ENCODE data around the gene SEH1L.
"Not testable (repeated sequence)": the region's sequence is repeated elsewhere in the genome, so short reads cannot be mapped to it uniquely, and the experiment has no call there.

Gene SEH1L

DNA sequence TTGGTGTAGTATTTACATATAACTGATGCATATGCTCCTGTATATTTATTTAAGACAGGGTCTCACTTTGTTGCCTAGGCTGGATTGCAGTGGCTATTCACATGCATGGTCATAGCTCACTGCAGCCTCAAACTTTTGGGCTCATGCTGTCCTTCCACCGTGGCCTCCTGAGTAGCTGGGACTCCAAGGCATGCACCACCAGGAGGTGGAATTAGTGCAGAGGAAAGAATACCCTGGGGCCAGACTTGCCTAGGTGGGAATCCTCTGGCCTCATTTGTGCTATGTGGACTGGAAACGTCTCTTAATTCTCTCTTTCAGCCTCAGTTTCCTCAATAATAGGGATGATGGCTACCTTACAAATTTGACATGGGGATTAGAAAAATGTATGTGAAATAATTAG is 45.6 kb downstream of the SEH1L start:
- H3K27ac ChIP-seq: no peak overlapping the region
- DNase-seq (ENCODE audit: low read depth, low spot score): no peak

DNA sequence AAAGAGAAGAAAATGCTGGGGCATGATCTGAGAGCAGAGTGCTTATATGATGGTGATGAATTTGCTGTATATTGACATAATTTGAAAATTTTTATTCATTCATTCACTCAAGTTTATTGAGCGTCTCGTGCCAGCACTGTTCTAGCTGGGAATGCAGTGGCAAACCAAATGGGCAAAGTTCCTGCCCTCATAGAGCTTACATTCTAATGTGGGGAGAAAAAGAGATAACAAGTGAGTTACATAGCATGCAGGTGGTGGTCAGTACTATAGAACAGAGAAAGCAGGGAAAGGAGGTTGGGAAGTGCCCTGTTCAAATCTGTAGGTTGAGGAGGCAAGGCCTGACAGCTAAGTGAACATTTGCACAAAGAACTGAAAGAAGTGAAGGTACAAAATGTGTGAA is 47.6 kb downstream of the SEH1L start:
- no peak for DNase-seq (ENCODE audit: low read depth, low spot score)
- H3K27ac ChIP-seq: no peak overlapping the region

DNA sequence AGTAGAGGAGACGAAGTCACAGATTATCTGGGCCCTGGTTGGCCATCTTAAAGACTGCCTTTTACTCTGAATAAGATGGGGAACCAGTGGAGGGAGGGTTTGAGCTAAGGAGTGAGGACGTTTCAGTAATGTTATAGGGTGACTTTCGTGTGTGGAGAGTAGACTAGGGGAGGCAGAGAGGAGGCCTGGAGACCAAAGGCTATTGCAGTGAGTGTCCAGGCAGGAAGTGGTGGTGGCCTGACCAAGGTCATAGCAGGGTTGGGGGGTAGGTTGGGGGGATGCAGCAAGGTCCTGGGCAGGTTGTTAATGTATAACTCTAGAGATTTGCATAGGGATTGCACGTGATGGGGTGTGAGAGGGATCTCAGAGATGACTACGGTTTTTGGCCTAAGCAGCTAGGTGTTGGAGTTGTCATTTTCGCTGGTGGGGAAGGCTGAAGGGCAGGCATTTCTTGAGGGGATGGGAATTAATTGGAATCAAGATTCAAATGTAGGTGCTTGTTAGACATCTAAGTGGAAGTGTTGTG is 48.2 kb downstream of the SEH1L start:
- H3K27ac ChIP-seq: no peak overlapping the region
- no peak for DNase-seq (ENCODE audit: low read depth, low spot score)

DNA sequence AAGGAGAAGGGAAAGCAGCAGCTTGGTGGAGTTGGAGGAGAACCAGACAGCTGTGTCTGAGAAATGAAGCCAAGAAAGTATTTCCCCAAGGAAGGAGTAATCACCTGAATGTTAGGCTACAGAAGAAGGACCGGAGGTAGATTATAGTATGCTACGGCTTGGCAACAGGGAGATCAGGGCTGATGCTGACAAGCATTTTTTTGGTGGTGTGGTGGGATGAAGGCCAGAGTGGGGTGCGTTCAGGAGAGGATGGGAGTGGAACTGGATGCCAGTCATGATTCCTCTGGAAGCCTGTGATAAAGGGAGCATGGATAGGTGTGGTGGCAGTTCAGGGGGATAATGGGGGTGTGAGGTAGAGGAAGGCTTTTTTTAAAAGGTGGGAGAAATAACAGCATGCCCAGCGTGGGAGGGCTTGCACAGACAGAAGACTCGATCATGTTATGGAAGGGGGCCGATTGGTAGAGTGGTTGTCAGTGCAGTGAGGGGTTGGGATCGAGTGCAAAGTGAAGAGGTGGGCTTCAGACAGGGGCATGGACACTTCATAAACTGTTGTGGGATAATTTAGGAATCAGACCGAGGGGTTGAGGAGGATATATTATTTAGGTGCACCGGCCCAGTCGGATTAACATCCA is 49.0 kb downstream of the SEH1L start:
- DNase-seq (ENCODE audit: low read depth, low spot score): no peak
- H3K27ac ChIP-seq: no peak overlapping the region

DNA sequence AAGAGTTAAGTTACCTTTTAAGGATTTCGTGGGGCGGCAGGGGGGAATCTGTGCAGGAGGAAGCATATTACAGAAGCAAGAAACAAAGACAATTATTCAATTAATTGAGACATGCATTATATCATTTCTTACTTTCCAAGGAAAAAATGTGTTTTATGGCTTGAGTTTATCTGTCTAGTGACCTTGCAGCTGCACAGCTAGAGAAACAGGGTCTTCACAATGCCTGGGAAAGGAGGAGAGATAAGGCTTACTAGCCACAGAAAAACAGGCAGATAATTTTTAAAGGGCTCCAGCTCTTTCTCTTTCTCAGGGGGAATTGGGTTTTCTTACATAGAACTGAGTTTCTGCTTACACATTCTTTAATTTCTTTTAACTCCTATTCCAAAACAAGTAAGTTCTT is 49.5 kb downstream of the SEH1L start:
- not testable (repeated sequence) for H3K27ac ChIP-seq; DNase-seq (ENCODE audit: low read depth, low spot score)

DNA sequence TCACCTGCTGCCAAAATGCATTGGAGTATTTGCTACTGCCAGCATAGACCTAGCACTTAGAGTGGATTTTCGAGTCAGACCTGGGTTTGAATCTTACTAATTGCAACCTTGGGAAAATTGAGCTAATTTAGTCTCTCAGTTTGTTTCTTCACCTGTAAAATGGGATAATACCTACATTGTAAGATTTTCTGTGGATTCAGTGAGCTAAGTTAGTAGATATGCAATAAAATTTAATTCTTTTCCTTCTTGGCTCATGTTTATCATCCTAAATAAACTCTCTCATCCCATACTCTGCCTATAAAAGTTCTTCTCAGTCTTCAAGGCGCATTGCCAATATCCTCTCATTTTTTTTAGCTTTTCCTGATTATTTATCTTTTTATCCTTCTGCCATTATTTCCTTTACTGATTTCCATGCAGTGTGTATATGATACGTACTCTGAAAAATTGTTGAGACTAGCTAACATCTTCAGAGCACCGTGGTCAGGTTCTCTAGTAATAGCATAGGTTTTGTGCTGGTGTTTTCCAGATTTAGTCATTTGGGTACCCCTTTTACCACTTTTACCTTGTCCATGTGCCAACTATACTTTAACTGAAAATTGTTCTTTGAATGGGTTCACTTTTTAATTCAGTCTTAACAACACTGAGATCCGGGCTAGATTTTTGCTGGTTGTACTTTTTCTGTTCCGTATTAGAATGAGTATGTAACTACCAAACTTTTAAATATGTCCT is 50.7 kb downstream of the SEH1L start:
- no peak for DNase-seq (ENCODE audit: low read depth, low spot score)
- H3K27ac ChIP-seq: no peak overlapping the region

DNA sequence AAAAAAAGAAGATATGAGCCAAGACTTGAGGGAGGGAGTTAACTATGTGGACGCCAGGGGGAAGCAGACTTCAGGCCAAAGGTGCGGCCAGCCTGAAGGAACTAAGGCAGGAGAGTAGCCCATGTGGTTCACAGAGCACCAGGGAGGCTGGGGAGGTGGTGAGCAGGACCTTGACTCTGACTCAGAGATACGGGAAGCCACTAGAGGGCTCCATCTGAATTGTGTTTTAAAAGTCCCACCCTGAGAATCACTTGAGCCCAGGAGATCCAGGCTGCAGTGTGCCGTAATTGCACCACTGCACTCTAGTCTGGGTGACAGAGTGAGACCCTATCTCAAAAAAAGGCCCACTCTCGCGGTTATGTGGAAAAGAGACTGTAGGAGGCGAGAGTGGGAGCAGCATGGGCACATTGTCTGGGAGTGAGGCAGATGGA is 55.7 kb downstream of the SEH1L start:
- H3K27ac ChIP-seq: no peak overlapping the region
- DNase-seq (ENCODE audit: low read depth, low spot score): no peak

DNA sequence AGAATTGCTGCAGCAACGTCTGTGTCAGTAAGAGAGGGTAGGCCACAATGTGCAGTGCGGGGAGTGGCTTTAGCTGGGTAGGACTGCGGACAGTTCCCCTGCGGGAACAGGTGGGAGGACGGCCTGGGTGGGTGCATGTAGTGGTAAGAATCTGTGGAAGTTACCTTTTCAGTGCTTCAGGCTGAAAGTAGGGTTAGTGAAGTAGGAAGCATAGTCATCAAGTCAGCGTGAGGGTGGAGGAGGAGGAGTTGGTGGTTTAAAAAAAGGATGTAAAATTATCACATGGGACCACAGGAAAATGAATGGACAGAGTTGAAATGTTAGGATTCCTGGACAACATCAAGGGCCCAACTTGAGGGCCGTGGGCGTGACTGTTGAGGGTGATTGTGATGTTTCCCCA is 56.6 kb downstream of the SEH1L start:
- H3K27ac ChIP-seq: no peak overlapping the region
- DNase-seq (ENCODE audit: low read depth, low spot score): no peak

DNA sequence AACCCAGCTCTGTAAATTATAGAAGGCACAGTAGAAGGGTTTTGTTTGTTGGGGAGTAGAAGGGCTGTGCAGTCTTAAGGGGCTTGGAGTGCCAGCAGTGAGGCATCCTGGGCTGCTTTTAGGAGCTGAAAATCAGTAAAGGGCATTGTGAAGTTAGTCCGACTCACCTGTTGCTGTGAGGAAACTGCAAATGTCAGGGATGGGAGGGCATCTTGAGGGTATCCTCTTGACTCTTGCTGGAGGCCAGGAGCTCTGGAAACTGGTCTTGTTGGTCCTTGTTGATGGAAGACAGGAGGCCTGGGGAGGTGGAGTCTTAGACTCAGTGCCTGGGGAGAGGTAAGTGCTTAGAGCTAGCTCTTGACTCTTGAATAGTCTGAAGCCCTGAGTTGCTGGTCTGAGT is 57.5 kb downstream of the SEH1L start:
- H3K27ac ChIP-seq: no peak overlapping the region
- no peak for DNase-seq (ENCODE audit: low read depth, low spot score)

DNA sequence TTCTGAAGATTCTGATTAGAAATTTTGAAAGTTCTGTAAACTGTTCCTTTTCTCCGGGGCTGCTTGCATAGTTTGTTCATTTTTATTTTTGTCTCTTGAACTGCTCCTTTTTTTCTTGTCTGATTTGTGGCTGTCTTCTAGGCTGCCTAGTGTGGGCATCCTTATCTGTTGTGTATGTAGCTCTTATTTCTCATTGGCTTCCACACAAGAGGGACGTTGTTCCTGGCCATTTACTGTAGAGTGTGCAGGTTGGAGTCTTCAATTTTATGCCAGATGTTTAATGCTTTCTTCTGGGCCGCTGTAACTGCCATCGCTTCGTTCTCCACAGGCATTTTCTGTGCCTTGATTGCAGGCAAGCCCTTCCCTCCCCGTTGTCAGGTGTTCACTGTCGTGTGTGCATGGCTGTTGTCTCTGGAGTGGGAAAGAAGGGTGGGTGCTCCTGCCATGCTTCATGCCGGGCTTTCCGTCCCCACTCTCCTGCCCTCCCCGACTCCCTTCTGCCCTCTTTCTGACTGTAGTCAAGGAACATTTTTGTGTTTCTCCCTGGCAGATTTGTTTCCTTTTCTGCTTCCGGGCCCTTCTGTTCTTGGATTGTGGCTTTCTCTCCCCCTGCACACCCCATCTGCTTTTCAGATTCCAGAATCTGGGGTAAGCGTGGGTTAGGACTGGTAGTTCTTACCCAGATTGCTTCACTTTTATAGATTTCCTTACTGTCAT is 58.9 kb downstream of the SEH1L start:
- DNase-seq (ENCODE audit: low read depth, low spot score): no peak
- no peak overlapping the region for H3K27ac ChIP-seq

DNA sequence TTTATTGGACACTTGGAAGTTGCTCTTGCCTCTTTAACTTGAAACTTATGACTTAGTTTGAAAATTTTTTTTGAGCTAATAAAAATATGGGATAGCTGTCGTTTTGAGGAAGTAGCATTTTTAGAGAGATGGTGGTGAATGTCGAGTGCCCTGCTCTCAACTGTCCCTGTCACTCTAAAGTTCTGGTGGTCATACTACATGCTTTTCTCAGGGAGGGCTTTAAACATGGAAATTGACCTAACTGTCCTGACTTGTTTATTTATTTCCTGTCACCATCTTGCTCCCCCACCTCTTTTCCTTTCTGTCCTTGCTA is 59.4 kb downstream of the SEH1L start:
- DNase-seq (ENCODE audit: low read depth, low spot score): no peak
- H3K27ac ChIP-seq: no peak overlapping the region

DNA sequence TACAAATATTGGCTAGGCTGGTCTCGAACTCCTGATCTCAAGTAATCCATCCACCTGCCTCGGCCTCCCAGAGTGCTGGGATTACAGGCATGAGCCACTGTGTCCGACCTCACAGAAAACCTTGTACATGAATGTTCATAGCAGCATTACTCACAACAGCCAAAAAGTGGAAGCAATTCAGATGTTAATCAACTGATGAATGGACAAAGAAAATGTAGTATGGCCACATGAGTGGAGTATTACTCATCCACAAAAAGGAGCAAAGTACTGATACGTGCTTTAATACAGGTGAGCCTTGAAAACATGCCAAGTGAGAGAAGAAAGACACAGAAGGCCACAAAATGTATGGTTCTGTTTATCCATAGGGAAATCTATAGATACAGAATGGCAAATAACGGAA is 63.9 kb downstream of the SEH1L start:
- peak overlapping the region; percentile 51 for H3K27ac ChIP-seq
- DNase-seq (ENCODE audit: low read depth, low spot score): peak; percentile 85

DNA sequence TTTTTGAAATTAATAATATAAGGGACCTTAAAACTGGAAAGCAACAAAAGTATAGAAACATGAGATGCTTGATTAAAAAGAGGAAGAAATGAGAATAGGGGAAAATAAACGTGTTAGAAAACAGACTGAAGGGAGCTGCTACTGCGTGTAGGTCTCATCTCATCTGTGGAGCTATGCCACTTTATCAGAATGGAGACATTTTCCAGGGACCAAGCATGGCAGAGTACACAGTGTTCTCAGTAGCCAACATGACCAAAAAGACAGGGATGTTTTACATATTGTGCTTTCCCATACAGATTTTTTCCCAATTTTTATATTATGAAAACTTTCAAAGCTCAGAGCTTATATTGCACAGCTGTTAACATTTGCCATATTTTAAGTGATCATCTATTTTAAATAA is 66.4 kb downstream of the SEH1L start:
- H3K27ac ChIP-seq: no peak overlapping the region
- DNase-seq (ENCODE audit: low read depth, low spot score): no peak

DNA sequence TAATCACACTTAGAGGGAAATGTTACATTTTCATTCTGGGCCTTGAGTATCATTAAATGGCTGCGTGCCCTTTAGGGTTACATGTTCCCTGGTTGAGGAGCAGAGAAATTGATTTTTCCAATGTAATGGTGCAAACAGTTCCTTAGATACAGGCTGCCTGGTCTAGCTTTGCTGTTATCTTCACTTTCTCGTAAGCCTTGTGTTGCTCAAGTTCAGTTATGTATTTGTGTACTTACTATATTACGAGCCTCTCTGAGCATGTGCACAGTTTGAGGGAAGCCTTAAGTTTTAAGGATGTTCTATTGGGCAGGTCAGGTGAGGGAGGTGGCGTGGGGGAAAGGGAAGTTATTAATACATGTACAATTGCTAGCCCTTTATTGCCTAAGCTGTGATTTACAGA is 67.0 kb downstream of the SEH1L start:
- no peak for DNase-seq (ENCODE audit: low read depth, low spot score)
- H3K27ac ChIP-seq: no peak overlapping the region

DNA sequence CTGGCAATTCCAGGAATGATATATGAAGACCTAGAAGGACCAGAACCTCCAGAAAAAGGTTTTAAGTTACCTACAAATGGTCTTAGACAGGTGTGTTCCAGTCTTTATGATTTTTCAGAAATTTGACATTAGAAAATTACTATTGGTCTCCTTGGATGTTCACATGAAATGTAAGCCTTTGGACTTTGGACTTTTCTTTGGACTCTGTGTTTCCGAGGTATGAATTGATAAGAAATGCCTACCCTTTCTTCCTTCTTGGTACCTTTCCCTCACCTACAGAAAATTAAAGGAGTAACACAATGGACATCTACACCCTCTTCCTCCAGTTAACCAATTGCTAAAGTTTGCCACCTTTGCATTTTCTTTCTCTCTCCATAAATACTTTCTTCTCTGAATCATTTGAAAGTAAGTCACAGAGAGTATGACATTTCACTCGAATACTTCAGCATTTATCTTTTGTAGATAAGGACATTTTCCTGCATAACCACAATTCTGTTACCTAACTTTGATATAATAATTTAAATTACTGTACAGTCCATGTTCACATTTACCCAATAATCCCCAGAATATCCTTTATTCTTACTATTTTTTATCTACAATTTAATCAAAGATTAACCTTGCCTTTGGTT is 69.5 kb downstream of the SEH1L start:
- no peak for DNase-seq (ENCODE audit: low read depth, low spot score)
- H3K27ac ChIP-seq: no peak overlapping the region

DNA sequence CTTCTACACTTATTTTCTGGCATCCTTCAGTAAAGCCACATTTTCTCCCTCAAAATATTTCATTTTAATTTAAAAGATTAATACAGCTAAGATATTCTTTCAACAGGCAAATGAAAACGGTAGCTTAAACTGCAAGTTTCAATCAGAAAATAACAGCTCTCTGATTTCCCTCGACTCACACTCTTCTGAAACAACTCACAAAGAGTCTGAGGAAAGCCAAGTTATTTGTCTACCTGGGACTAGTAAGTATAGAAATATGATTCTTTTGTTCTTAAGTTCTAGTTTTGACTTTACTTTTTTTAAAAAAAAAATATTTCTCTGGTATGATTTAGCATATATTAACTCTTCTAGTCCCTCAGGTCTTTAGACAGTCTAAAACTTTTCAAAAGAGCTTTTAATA is 70.6 kb downstream of the SEH1L start:
- no peak for DNase-seq (ENCODE audit: low read depth, low spot score)
- peak overlapping the region; percentile 69 for H3K27ac ChIP-seq

DNA sequence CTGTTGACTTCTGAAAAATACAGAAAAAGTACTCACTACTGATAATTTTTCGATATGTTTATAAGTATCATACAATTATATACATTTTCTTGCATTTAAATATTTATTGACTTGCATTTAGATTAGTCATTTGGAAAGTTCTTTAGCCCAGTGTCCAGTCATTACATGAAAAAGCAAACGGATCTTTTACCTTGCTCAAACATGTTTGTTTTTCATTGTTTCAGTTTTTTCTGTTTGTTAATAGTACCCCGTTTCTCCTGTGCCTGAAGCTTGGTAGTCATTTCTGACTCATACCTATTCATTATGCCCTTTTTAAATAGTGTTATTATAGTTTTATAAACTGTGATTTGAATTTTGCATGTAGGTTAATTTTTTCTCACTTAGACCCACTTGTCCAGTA is 71.5 kb downstream of the SEH1L start:
- peak; percentile 68 for DNase-seq (ENCODE audit: low read depth, low spot score)
- peak overlapping the region; percentile 69 for H3K27ac ChIP-seq

DNA sequence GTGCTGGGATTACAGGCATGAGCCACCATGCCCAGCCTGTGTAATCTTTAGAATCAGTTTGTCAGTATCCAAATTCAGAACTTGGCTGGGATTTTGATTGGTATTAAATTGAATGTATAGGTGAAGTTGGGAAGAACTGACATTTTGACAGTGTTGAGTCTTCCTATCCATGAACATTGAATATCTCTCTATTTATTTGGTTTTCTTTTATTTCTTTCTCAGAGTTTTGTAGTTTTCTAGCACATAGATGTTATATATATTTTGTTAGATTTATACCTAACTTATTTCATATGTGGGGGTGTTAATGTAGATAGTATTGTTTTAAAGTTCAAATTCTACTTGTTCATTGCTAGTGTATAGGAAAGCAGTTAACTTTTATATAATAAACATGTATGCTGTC is 74.8 kb downstream of the SEH1L start:
- H3K27ac ChIP-seq: no peak overlapping the region
- DNase-seq (ENCODE audit: low read depth, low spot score): no peak

DNA sequence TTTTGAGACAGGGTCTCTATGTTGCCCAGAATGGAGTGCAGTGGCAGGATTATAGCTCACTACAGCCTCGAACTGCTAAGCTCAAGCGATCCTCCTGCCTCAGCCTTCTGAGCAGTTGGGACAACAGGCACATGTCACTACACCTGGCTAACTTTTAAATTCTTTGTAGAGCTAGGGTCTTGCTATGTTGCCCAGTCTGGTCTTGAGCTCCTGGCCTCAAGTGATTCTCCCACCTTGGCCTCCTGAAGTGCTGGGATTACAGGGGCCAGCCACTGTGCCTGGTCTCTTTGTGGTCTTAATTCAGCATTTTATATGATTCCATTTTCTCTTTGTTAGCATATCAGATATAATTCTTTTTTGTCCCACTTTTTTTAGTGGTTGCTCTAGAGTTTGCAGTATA is 77.4 kb downstream of the SEH1L start:
- DNase-seq (ENCODE audit: low read depth, low spot score): no peak
- no peak overlapping the region for H3K27ac ChIP-seq

DNA sequence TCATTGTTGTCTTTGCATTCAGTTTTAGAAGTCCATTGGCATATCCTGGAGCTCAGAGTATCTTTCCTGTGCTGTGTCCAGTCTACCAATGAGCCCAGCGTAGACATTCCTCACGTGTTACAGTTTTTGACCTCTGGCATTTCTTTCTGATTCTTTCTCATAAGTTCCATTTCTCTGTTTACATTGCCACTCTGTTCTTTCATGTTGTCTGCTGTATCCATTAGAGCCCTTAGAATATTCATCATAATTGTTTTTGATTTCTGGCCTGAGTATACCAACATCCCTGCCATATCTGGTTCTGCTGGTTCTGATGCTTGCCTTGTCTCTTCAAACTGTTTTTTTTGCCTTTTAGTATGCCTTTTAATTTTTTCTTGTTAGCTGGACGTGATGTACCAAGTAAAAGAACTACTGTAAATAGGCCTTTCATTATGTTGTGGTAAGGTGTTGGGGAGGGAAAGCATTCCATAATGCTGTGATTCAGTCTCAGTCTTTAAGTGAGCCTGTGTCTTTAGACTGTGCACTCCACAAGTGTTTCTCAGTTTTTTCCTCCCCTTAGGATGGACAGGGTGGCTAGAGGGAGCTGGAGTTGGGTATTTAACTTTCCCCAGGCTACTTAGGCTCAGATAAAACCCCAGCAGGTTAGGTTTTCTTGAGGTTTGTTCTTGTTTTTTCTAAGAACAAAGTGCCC is 78.9 kb downstream of the SEH1L start:
- no peak for DNase-seq (ENCODE audit: low read depth, low spot score)
- H3K27ac ChIP-seq: no peak overlapping the region
